Amniotic stem cell (primary cell): ENCODE data around the gene ATL2.
"Not testable (repeated sequence)": the region's sequence is repeated elsewhere in the genome, so short reads cannot be mapped to it uniquely, and the experiment has no call there.

Source experiments
- DNase-seq: peaks from one replicate; lab custom pipeline; 2025; lab: John Stamatoyannopoulos, UW

ATL2 gene

GRCh38 chr2:38390947-38391346, 13.9 kb upstream of the ATL2 start:
- DNase-seq, result no peak

DNA sequence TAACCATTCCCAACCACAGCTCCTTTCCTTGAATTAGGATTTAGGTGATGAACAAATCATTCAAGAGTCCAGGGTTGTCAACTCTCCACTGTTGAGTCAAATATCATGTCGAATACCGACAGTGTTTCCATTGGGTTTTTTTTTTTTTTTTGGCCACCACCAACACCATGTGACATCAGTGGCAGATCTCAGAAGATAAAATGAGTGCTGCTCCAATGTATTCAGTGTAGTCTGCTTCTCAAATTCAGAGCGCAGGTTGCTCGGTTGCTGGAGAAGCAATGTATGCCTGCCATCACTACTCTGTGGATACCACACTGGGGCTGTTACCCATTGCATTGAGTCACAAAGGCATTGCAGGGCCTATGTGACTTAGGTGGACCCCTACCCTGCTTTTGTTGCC, 10.8 kb upstream of the ATL2 start:
- DNase-seq, result no peak

GRCh38 chr2:38386821-38387220, 9.7 kb upstream of the ATL2 start:
- DNase-seq, result no peak

DNA sequence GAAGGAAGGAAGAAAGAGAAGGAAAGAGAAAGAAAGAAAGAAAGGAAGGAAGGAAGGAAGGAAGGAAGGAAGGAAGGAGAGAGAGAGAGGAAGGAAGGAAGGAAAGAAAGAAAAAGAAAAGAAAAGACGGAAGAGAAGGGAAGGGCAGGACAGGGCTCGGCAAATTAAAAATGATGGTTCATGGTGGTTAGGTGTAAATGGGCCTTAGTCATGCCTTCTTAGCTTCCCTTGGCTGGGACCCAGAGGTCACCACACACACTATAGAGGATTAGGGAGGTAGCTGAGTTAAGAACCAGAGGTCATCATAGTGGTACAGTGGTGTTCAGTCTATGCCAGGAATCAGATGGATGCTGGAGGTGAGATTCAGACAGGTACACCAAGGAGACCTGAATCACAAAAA, 9.3 kb upstream of the ATL2 start:
- no peak for DNase-seq

DNA sequence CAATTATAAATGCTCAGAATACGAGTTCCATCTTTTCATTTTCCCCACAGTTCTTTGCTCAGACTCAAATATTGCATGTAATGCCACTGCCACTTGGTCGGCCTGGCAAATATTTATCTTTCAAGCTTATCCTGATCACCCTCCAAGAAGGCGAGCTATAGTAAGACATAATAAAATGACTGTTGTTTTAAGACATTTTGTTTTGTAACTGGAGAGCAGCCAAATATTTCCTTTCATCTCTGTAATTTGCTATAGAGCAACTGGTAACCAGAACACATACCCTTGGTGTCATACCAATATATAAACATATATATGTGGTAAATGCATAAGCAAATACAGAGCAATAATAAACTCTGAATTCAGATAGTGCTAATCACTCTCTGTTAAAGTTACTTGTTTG, 7.3 kb upstream of the ATL2 start:
- no peak for DNase-seq

DNA sequence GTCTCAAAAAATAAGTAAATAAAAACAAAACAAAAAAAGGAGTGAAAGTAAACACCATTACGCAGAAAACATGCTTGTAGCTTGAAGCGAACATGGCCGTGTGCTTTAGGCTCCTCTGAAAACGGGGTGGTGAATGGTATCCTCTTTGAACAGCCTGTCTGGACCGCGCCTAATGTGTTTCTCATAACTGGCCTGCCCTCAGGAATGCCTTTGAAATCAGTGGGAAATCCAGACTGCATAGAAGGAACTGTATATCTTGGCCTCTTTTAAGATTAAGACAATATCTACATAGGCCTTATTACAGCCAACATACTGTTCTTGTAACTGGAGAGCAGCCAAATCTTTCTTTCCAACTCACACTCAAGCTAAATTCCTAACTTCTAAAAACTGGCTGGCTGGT, 6.7 kb upstream of the ATL2 start:
- DNase-seq, result not testable (repeated sequence)

DNA sequence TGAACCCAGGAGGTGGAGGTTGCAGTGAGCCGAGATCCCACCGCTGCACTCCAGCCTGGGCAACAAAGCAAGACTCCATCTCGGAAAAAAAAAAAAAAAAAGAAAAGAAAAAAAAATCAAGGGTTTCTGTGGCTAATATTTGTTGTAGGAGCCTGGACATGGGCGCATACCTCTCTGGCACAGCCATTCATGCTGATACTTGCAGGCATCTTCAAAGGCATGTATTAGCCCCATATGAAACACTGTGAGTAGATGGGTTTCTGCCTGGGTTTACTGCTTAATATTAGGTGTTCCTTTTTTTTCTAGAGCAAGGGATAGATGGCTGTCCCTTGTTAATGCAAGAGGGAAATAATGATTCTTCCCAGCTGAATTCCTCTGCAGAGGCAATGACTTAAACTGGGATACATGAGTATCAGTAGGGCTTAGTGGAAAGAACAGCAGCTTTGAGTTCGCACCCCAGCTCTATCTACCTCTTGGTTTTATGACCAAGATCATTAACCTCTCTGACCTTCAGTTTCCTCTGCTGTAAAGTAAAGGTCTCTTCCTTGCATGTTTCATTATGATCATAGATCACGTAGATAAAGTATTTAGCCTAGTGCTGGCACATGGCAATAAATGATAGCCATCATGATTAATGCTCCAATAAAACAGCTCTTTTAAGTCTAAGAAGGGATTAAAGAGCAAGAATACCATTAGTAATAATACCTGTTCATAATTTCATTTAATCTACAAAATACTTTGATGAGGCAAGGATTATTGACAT, 4.5 kb upstream of the ATL2 start:
- no peak for DNase-seq

DNA sequence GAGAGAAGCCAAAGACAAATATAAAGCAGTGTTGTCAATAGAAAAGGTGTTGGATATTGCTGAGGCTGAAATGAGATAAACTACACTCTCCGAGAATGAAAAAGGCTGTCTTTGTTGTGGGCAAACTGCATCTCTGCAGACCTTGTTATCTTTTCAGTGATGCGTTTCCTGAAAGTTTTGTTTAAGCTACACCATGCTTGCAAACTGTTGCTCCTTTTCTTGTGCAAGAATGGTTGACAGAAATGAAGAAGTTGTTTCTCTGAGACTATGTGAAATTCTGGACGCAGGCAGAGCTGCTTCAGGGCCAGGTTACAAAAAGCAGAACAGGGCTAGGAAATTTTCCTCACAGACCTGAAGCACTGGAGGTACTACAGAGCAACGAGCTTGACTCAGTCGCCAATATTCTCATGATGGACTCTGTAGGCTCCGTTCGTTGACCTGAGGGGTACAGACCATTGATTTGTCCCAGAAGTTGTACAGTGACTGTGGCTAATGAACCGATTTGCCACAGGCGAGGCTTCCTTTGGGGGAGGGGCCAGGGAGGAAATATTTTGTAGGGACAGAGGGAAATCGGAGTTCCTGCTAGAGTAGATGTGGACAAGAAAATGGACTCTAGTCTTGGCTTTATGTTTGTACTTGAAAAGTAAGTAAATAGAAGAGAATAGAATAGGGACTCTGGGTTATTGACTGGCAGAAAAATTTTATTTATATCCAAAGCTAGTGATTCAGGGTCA, 3.5 kb upstream of the ATL2 start:
- no peak for DNase-seq

- DNase-seq, result peak; percentile 59
Measured at GRCh38 chr2:38376346-38377049, 575 bp downstream of the ATL2 start.

GRCh38 chr2:38375696-38376345, 1.3 kb downstream of the ATL2 start:
- DNase-seq, result no peak

DNA sequence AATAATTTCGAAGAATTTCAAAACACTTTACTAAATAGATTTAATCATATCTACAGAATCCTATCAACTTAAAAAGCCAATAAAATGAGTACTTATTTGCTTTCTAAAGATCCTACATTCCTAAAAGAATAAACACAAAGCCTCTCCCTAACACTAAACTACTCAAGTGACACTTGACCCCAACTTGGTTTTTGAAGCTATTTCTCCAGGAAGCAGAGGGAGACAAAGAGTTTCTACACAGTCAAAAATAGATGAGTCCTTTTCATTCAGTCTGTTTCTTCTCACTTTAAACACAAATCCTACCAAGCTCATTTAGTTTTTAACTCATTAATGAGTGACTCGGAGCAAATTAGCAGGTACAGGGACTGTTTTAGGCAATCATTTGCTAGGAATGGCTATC, 2.1 kb downstream of the ATL2 start:
- no peak for DNase-seq

DNA sequence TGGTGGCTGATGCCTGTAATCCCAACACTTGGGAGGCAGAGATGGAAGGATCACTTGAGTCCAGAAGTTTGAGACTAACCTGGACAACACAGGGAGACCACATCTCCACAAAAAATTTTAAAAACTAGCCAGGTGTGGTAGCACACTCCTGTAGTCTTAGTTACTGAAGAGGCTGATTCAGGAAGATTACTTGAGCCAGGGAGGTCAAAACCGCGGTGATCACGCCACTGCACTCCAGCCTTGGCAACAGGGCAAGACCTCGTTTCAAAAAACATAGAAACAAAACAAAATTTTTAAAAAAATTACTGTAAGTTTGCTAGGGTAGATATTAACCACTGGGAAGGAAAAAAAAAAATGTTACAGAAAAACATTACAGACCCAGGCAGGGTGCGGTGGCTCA, 5.8 kb downstream of the ATL2 start:
- DNase-seq, result no peak

GRCh38 chr2:38370664-38371063, 6.4 kb downstream of the ATL2 start:
- no peak for DNase-seq

DNA sequence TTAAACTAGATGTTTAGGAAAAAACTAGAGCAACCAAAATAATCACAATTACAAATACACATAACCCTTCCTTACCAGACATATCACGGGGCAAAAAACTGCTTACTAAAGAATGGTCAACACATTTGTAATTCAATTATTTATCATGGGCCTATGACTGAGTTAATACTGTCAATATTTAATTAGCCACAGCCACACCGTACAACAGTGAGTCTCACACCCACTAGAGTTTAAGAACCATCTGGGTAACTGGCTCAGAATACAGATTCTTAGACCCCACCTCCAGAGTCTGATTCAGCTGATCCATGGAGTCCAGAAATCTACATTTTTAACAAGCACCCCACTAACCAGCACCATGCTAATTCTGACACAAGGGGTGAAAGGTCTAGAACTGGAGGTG, 14.8 kb downstream of the ATL2 start:
- no peak for DNase-seq

DNA sequence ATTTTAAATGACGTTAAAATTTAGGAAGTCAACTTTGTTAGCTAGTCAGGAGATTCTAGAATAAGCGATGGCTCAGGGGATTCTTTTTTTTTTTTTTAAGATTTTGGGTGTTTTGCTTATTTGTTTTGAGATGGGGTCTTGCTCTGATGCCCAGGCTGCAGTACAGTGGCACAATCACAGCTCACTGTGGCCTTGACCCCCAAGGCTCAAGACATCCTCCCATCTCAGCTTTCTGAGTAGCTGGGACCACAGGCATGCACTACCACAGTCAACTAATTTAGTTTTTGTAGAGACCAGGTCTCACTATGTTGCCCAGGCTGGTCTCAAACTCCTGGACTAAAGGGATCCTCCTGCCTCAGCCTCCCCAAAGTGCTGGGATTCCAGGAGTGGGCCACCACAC, 16.9 kb downstream of the ATL2 start:
- DNase-seq, result no peak

DNA sequence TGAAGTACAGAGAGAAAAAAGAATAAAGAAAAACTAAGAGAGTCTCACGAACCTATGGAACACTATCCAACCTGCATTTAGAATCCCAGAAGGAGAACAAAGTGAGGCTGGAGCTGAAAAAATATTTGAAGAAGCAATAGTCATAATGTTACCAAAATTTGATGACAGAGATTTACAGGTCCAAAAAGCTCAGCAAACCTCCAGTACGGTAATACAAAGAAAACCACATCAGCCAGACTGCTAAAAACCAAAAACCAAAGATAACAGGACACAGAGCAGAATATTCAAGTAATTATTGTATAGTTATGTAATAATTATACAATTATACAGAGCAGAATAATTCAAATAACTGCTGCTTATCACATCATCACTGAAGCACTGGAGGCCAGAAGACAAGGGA, 23.7 kb downstream of the ATL2 start:
- DNase-seq, result no peak

DNA sequence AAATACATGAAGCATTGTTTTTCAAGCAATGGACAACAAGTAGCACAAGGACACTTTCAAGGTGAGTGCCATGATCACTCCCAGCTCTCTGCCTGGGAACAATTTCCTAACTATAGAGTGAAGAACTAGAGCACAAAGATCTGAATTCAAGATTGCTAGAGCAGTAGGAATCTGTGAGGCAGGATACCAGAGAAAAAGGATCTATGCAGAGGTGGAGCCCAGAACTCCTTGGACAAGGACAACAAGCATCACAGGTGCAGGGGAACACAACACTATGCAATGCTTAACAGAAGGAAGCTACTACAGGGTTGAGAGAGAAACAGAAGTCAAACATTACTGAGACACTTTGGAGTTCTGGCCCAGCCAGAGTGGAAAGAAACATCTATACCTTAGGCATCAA, 24.7 kb downstream of the ATL2 start:
- DNase-seq, result no peak

- DNase-seq, result no peak
Measured at GRCh38 chr2:38345323-38346038, 31.6 kb downstream of the ATL2 start.

- no peak for DNase-seq
Measured at GRCh38 chr2:38344813-38345212, 32.3 kb downstream of the ATL2 start.

DNA sequence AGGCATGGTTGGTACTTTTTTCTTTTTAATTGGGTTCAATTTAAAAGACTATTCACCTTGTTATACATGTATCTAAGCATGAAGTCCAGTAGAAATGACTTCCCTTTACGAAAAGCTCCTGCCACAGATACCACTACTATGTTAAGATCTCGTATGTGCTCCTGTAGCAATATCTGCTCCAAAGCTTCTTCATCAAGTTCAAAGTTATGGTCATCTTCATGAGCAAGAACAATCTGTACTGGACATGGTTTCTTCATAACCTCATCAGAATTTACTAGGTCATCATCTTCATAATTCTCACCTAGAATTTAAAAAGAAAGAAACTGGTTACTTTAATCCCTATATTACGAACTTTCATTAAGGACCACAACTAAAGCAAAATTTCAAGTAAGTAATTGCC, 33.9 kb downstream of the ATL2 start:
- no peak for DNase-seq

- no peak for DNase-seq
Measured at GRCh38 chr2:38336621-38337020, 40.5 kb downstream of the ATL2 start.

GRCh38 chr2:38330754-38331153, 46.3 kb downstream of the ATL2 start:
- DNase-seq, result no peak
